Activated CD4-positive, CD25-positive, alpha-beta regulatory T cell treated with anti-CD3 and anti-CD28 coated beads, Interleukin-2, amount 50 U/mL, for 16 hours (primary cell): Measurements from ENCODE around the gene LAMB1.
"Not testable (repeated sequence)": the region's sequence is repeated elsewhere in the genome, so short reads cannot be mapped to it uniquely, and the experiment has no call there.

Experiments used
- DNase-seq: peaks from one replicate; pipeline ENCODE4 v3.0.0-alpha.2; 2020; ENCODE audit warnings: low read depth, low spot score

LAMB1 gene

DNA sequence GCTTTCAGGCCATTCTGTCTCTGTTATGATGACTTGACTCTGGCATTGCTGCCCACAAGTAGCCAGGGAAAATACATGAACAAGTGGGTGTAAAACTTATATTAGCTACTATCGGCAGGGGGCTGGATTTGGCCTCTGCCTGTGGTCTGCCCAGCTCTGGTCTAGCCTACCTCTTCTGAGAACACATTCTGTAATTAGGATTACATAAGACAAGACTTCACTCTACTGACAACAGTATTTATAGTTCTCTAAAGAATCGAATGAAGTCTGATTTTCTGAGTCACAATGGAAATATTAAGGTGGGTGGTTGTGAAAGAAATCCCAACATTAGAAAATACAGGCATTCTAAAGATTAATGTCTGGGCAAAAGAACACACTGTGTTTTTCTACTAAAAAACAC is 56.5 kb downstream of the LAMB1 start:
- DNase-seq, result no peak

GRCh38 chr7:107945332-107945731 is 57.6 kb downstream of the LAMB1 start:
- DNase-seq, result no peak

GRCh38 chr7:107944411-107945169 is 58.4 kb downstream of the LAMB1 start:
- no peak for DNase-seq

GRCh38 chr7:107943018-107943417 is 59.9 kb downstream of the LAMB1 start:
- DNase-seq, result no peak

- DNase-seq, result no peak
These were observed 62.0 kb downstream of the LAMB1 start for GRCh38 chr7:107940951-107941350.

DNA sequence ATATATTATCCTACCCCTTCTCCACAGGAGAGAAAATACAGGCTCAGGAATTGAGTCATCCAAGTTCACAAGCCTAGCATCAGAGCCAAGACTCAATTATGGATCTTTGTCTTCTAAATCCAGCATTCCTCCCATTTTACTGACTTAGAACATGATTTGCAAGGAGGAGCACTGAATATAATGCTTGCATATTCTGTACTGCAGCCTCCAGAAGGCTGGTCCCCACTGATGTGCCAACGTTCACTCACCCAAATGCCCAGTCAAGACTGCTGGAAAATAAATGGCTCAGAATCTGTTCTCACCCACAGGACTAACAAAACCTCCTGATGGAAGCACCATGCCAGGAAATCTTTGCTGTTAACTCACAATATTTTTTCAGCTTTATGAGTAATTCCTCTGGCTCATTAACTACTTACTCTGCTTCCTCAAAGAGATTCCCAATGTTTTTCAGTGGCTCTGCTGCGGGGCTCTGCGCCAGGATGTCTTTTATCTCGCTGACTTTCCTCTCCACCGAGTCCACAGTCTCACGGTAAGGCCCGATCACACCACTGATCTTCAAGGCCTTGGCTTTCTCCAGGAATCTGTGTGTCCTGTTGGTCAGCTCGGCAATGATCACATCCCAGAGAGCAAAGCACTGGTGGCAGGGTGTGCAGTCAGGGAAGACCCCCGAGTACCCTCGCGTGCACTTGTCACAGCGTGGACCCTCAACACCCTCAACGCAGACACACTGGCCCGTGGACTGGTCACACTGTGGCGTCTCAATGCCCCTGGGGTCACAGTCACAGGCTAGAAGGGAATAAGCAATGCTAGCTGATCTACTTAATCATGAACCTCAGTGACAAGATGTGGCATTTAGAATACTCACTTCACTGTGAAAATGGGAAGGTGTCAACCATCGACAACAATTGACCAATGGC is 63.1 kb downstream of the LAMB1 start:
- DNase-seq, result no peak

DNA sequence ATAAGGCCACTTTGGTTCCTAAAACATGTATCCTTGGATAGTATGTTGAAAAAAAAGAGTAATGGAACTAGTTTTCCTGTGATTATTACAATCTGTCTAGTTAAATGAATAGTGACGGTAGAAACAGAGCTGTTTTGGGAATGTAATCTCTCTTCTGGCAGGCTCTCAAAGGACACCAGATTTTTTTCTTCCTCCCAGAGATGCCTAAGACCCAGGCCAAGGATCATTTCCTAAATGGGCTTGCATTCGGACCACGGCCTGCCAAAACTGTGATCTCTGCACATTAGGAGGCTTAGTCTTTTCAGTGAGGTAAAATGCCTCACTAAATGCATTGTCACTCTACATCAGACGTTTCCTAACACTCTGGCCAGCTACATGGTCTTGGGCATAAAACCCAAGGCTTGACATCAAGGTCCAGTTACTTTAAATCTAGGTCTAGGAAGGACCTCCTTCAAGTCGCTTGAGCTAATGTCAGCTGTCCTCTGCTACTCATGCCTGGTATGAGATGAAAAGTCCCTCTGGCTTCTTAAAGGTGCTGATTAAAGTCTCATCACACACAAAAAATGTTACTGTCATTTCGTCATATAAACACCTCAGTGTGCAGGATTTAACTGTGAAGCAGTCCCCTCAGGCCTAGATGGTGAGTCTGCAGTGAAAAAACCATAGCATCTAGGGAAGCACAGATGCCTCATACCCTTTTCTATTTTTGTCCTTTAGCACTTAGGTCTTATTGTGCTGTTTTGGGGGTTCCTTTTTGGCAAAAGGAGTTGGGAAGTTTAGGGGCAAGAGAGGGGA is 64.3 kb downstream of the LAMB1 start:
- no peak for DNase-seq

DNA sequence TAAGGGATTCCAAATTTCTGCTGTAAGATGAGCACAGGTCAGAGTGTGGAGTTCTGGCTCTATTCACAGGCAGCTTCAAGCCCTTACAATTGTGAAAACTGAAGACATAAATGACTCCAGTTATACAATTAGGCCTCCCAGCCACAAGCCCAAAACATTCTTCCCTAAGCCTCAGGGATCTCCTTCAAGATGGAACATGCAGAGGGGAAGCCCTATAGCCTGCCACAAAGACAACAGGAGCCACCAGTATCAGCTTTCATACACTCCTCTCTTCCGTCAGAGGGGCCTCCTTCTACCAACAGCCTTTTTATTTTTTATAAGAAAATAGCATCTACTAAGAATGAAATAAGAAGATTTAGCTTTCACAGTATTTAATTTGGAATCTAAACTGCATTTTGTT is 65.4 kb downstream of the LAMB1 start:
- no peak for DNase-seq

DNA sequence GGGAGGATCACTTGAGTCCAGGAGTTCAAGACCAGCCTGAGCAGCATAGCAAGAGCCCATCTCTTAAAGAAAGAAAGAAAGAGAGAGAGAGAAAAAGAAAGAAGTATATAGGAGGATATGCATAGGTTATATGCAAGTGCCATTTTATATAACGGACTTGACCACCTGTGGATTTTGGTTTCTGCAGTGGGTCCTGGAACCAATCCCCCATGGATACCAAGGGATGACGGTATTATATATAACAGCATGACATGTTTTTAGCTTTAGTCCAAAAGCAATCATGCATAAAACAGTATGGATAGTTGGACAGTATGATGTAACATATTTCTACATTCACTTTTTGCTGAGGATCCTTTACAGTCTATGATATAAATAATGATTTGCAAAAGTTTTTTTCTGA is 66.6 kb downstream of the LAMB1 start:
- DNase-seq, result no peak

DNA sequence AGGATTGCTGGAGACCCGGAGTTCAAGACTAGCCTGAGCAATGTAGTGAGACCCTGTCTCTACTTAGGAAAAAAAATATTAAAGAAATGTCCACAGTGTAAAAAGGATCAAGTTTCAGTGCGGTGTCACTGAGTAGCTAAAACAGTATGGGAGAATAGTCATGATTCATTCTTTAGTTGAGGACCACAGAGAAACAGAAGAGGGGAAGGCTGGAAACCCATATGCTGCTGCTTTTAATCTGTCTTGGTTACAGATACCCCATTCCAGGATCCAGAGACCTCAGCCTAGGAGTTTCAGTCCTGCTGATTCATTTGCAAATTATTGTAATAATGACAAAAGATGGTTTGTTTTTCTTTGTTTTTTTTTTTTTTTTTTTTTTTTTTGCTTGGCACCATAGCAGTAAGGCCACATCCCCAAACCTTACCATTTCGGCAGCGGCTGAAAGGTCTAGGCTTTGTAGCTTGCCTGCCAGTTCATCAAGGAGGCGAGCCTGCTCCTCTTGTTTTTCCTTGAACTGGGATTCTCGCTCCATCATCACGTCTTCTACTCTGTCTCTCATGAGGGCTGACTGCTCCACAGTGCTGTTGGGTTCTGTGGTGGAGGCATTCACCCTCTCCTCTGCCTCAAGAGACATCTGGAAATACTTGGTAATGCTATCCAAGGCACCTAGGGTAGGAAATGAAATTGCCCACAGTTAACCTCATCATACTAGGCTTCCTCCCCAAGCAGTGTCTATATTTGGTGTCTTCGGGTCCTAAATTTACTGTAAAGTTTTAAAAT is 67.8 kb downstream of the LAMB1 start:
- no peak for DNase-seq

DNA sequence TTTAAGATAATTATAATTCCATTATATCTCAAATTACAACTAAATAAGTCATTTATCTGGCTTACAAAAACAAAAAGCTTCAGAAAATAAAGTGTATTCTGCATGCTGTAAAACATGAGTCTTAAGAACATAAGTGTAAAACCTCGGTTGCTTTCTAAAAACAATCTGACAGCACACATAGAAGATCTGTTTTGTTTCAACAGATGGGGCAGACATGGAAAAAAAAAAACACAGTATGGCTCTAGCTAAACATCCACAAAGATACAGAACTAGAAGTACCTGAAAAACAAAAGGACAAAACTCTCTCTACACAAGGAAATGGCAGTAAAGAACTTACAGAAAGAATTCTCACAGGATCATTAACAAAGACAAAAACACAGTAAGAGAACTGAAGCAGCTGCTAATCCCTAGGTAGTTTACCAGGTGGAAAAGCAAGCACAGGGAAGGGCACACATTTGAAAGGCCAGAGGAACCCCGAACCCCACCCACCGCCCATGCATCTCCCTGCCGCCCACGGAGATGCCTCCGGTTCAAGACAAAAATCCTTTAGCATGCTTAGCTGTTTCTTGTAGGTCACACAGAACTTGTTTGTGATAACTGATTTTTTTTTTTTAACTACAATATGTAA is 69.5 kb downstream of the LAMB1 start:
- DNase-seq, result no peak

DNA sequence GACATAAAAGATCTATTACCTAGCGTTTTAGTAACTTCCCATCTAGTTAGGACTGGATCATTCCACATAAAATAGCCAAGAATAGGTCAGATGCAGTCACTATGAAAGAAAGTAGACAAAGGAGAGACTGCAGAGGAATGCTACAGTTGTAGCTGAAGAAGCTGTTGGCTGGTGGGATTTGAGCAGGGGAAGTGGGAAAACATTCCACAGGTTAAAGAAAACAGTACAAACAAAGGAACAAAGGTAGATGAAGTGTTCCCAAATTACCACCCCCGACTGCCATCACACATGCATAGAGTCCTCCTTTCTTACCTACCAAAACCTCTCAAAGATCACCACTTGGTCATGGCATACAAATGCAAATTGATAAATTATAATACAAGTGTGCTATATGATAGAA is 70.2 kb downstream of the LAMB1 start:
- no peak for DNase-seq

GRCh38 chr7:107931740-107932515 is 71.0 kb downstream of the LAMB1 start:
- DNase-seq, result no peak

DNA sequence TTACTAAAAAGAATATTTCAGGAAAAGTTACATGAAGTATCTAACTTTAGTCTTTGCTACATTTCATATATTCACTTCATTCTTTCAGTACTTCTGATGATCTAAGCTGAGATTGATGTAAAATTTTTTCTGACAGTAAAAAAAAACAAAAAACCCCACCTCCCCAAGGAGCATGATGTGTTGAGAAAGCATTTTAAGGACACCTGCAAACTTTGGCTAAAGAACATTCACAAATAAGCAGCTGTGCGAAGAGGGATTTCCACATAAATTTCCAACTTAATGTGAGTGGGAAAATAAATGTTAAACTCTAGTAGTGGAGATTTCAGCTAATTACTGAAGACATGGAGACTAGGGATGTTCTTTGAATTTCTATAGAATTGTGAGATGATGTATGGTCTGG is 76.5 kb downstream of the LAMB1 start:
- no peak for DNase-seq

DNA sequence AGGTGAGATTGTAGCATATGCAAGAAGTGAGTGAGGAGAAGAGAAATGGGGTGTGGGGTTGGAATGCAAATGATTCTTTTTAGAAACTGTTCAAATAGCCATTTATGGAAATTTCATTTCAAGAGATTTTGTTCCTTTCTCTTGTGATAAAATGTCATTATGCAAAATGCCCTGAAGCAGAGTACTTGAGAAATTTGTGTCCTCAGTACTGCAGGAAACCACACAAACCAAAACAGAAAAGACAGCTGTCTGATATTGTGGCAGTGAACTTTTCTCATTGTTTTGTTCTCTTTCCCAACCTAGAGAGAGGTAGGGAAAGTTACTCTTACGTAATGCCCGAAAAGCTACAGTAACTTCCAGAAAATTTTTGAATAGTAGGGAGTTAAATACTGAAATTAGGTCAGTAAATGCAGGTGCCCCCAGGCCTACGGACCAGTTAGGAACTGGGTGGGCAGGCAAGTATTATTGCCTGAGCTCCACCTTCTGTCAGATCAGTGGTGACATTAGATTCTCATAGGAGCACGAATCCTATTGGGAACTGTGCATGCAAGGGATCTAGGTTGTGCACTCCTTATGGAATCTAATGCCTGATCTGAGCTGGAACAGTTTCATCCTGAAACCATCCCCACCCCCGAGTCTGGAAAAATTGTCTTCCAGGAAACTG is 78.0 kb downstream of the LAMB1 start:
- no peak for DNase-seq

GRCh38 chr7:107922886-107923285 is 80.1 kb downstream of the LAMB1 start:
- no peak for DNase-seq

- DNase-seq, result not testable (repeated sequence)
These were observed 81.1 kb downstream of the LAMB1 start for GRCh38 chr7:107921826-107922225.

DNA sequence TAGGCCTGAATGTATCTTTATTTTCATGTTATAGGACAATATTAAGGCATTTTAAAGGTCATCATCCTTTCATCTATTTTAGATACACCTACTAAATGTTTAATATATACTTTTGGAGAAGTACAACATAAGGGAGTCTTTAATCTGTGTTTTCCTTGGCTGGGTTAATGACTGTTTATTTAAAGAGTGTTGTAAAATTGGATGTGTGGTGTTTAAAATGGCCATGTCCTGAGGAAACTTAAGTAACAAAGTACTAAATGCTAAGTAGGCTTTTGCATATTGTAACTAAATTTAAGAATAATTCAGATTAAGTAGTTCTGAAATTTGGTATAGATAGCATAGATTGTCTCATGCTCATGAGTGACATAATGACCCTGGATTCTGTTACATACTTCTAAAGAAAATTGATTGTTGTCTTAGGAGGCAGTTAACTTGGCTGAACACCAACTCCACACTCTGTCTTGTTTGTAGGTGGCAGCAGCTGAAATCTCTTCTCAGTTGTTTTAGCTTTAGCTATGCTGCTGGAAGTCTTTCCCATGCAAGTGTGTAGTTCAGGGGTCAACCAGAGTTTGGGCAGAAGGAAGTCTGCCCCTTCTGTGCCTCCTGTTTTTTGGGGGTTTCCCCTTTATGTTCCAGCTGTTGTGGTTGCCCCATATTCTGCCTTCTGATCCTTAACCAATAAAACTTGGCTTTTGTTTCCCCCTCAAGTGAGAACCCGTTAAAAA is 82.8 kb downstream of the LAMB1 start:
- no peak for DNase-seq

- DNase-seq, result no peak
These were observed 84.0 kb downstream of the LAMB1 start for GRCh38 chr7:107918948-107919347.
